Fibroblast of peridontal ligament (primary cell): ENCODE data around the gene OR52D1.

Experiments used
- DNase-seq: peaks from one replicate; pipeline ENCODE4 v3.0.0-alpha.2; 2010; ENCODE audit errors: extremely low read depth

Gene OR52D1

GRCh38 chr11:5514841-5515240, 26.4 kb downstream of the OR52D1 start:
- DNase-seq = no peak

- DNase-seq = no peak
These were observed 28.1 kb downstream of the OR52D1 start, which contains the start of gene UBQLNL for GRCh38 chr11:5516599-5516998. Gene UBQLNL, minus strand, starts transcription at chr11:5516699. Its CDS starts 258 bp downstream, at chr11:5516441.

GRCh38 chr11:5521540-5521939, 33.1 kb downstream of the OR52D1 start:
- DNase-seq = no peak

GRCh38 chr11:5522308-5522707, 33.8 kb downstream of the OR52D1 start:
- DNase-seq = no peak

GRCh38 chr11:5524756-5525155, 36.3 kb downstream of the OR52D1 start:
- DNase-seq = no peak

- DNase-seq = no peak
These were observed 39.2 kb downstream of the OR52D1 start for GRCh38 chr11:5527716-5528115.

GRCh38 chr11:5528495-5528894, 40.0 kb downstream of the OR52D1 start:
- no peak for DNase-seq

GRCh38 chr11:5531053-5531831, 42.8 kb downstream of the OR52D1 start:
- no peak for DNase-seq

GRCh38 chr11:5534046-5534445, 45.6 kb downstream of the OR52D1 start:
- no peak for DNase-seq

GRCh38 chr11:5536482-5536881, 48.0 kb downstream of the OR52D1 start:
- DNase-seq = no peak
